Neuronal stem cell (in vitro differentiated cells): ENCODE measurements around the gene ESYT3.

ENCODE experiments used
- DNase-seq: peaks from one replicate; pipeline ENCODE4 v3.0.0-alpha.2; 2013; ENCODE audit warnings: low spot score
- H2AFZ ChIP-seq: one replicate; pipeline ENCODE4 v1.6.1; 2013; ENCODE audit warnings: mild to moderate bottlenecking, low read length, inconsistent platforms
- H2AK5ac ChIP-seq: 2 replicates; pipeline ENCODE4 v1.6.1; 2013; ENCODE audit warnings: low read depth, mild to moderate bottlenecking, inconsistent platforms, low read length, moderate library complexity, mixed read lengths
- H2BK120ac ChIP-seq: 2 replicates; pipeline ENCODE4 v1.6.1; 2013; ENCODE audit warnings: low read depth, mild to moderate bottlenecking, inconsistent platforms, low read length, moderate library complexity, mixed read lengths
- H2BK12ac ChIP-seq: one replicate; pipeline ENCODE4 v1.6.1; 2013; ENCODE audit warnings: low read length, inconsistent platforms
- H2BK15ac ChIP-seq: 2 replicates; pipeline ENCODE4 v1.6.1; 2013; ENCODE audit warnings: mild to moderate bottlenecking, low read length, inconsistent platforms, mixed read lengths
- H2BK5ac ChIP-seq: one replicate; pipeline ENCODE4 v1.6.1; 2013; ENCODE audit warnings: inconsistent platforms, mild to moderate bottlenecking, low read length, moderate library complexity
- H3K14ac ChIP-seq: one replicate; pipeline ENCODE4 v1.6.1; 2013; ENCODE audit warnings: low read length, inconsistent platforms
- H3K18ac ChIP-seq: 2 replicates; pipeline ENCODE4 v1.6.1; 2013; ENCODE audit warnings: low read length, inconsistent platforms
- H3K23ac ChIP-seq: 2 replicates; pipeline ENCODE4 v1.6.1; 2013; ENCODE audit warnings: low read depth, mild to moderate bottlenecking, mixed read lengths, low read length, inconsistent platforms; ENCODE audit not compliant: poor library complexity
- H3K27ac ChIP-seq: replicated peaks from 3 replicates; pipeline ENCODE4 v1.5.1; 2013; ENCODE audit warnings: low read length, inconsistent platforms
- H3K27me3 ChIP-seq, 3 experiments: 2 replicates each; pipeline ENCODE4 v1.6.1; 2013; ENCODE audit warnings: low read length in 3 of 3, mild to moderate bottlenecking in 2 of 3, inconsistent platforms in 1 of 3, low read depth in 1 of 3, mixed read lengths in 1 of 3, moderate library complexity in 1 of 3; ENCODE audit not compliant: control insufficient read depth in 3 of 3, insufficient read depth in 3 of 3
- H3K36me3 ChIP-seq, 2 donors: replicated peaks in 1 of 2; 2 replicates each; pipeline ENCODE4 v1.6.1; 2013; ENCODE audit warnings: low read length in 2 of 2; ENCODE audit not compliant: control insufficient read depth in 2 of 2, insufficient read depth in 2 of 2
- H3K4ac ChIP-seq: 2 replicates; pipeline ENCODE4 v1.6.1; 2013; ENCODE audit warnings: inconsistent platforms, mild to moderate bottlenecking, low read length, moderate library complexity
- H3K4me1 ChIP-seq, 2 donors: 1 replicate in 1 of 2; 2 replicates in 1 of 2; pipeline ENCODE4 v1.6.1; 2013; ENCODE audit warnings: low read length in 2 of 2, low read depth in 1 of 2; ENCODE audit not compliant: control insufficient read depth in 2 of 2, insufficient read depth in 1 of 2
- H3K4me2 ChIP-seq: one replicate; pipeline ENCODE4 v1.6.1; 2013; ENCODE audit warnings: mild to moderate bottlenecking, low read length, inconsistent platforms; ENCODE audit not compliant: insufficient read depth, poor library complexity, severe bottlenecking
- H3K4me3 ChIP-seq, 2 donors: 2 replicates each; pipeline ENCODE4 v1.5.1; 2013; ENCODE audit warnings: low read length in 2 of 2, mild to moderate bottlenecking in 2 of 2, inconsistent platforms in 1 of 2, moderate library complexity in 1 of 2
- H3K79me1 ChIP-seq: one replicate; pipeline ENCODE4 v1.6.1; 2013; ENCODE audit warnings: low read depth, mild to moderate bottlenecking, inconsistent platforms, low read length, moderate library complexity
- H3K9ac ChIP-seq: one replicate; pipeline ENCODE4 v1.6.1; 2013; ENCODE audit warnings: mild to moderate bottlenecking, low read depth, low read length, inconsistent platforms; ENCODE audit not compliant: poor library complexity
- H3K9me3 ChIP-seq, 2 donors: replicated peaks in 1 of 2; 2 replicates each; pipeline versions ENCODE3 to v1.6.1; 2013; ENCODE audit warnings: low read length in 2 of 2, mild to moderate bottlenecking in 2 of 2, inconsistent platforms in 1 of 2, low read depth in 1 of 2, mixed read lengths in 1 of 2, moderate library complexity in 1 of 2; ENCODE audit not compliant: control insufficient read depth in 2 of 2, insufficient read depth in 1 of 2
- H4K8ac ChIP-seq: one replicate; pipeline ENCODE4 v1.6.1; 2013; ENCODE audit warnings: low read depth, mild to moderate bottlenecking, inconsistent platforms, low read length, moderate library complexity
- H4K91ac ChIP-seq: one replicate; pipeline ENCODE4 v1.6.1; 2013; ENCODE audit warnings: low read length, low read depth, mild to moderate bottlenecking, inconsistent platforms; ENCODE audit not compliant: poor library complexity
- WGBS, 2 donors: extraction: QIAGEN DNeasy Blood & Tissue Kit; methylation state at CpG; one replicate each; pipeline ENCODE4 v1.1.7; 2013; ENCODE audit warnings: missing lambda C conversion rate in 2 of 2, mixed read lengths in 1 of 2; ENCODE audit not compliant: insufficient read length in 2 of 2, insufficient replicate concordance in 1 of 2; ENCODE audit errors: extremely low coverage in 2 of 2; 5-methylcytosine and 5-hydroxymethylcytosine counted together

The ESYT3 gene

DNA sequence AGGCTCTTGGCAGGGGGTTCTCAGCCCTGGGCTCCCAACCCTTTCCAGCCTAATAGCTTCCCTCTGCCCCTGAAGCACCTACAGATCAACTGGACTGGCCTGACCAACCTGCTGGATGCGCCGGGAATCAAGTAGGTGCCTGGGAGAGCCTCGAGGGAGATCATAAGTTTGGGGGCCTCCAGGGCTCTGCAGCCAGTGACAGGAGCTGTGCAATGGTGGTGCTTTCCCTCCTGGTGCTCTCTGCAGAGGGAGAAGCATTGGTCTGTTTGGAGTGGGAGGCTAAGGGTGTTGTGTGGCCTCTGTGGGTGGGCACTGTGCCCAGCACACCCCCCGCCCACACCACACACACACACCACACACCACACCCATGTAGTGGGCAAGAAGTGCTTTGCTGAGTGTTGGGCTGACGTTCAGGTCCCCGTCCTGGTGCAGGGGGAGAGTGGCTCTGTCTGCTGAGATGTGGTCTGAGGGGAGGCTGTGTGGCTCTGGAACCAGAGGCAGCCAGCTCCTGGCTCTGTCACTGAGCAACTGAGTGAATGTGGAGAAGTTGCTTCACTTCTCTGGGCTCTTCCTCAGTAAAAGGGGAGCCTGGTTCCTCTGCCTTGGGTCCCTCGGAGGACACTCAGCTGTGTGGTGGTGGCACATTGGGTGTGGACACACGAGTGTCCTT lies 26.3 kb downstream of the ESYT3 start:
- Histone ChIP-seq H3K36me3 (no peaks in the 10 kb centered on the region), H4K8ac (no peak overlapping the region), H2BK15ac (no peak overlapping the region), H3K9me3 (no peaks in the 10 kb centered on the region), H2AK5ac (peak overlapping the region; percentile 66), H2BK120ac (no peak overlapping the region), H3K14ac (no peak overlapping the region), H3K9ac (no peak overlapping the region), H2BK5ac (no peak overlapping the region), H2BK12ac (no peak overlapping the region), H3K27me3 (peaks cover 0 to 6% (median 0%) of the 10 kb centered on the region in 3 experiments), H3K27ac (no peak overlapping the region), H3K4me1 (no peaks in the 10 kb centered on the region), H4K91ac (no peak overlapping the region), H3K4me3 (peak overlapping the region in 1 of 2 donors; percentile 18), H3K4me2 (no peak overlapping the region), H3K4ac (no peak overlapping the region), H3K79me1 (no peaks in the 10 kb centered on the region), H2AFZ (peak overlapping the region; percentile 38), H3K18ac (peak overlapping the region; percentile 55), H3K23ac (peak overlapping the region; percentile 25)
- no CpG with 5 or more reads among the region's 8 CpGs for WGBS, 2 donors
- DNase-seq = no peak

DNA sequence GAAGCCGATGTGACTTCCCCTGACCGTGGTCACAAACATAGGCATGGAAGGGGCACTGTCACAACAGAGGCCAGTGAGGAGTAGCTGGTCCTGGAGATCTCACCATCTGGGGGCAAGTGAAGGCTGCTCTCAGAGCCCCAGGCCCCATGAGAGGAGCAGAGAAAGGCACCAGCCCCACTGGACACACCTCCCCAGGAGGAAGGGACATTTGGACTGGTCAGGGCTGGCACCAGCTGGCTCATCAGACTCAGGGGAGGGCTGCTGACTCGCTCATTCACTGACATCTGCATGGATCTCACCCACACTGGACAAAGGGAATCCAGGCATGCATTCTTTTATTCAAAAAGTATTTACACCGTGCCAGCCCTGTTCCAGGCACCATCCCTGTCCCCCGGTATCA lies 26.8 kb downstream of the ESYT3 start:
- Histone ChIP-seq H4K91ac (no peak overlapping the region), H3K4ac (no peak overlapping the region), H3K27ac (no peak overlapping the region), H3K4me3 (no peak overlapping the region), H3K14ac (no peak overlapping the region), H3K9ac (no peak overlapping the region), H3K27me3 (peaks cover 0 to 6% (median 0%) of the 10 kb centered on the region in 3 experiments), H3K79me1 (no peaks in the 10 kb centered on the region), H4K8ac (no peak overlapping the region), H3K4me2 (no peak overlapping the region), H3K4me1 (no peaks in the 10 kb centered on the region), H2BK15ac (no peak overlapping the region), H2AFZ (peak overlapping the region; percentile 38), H2BK120ac (no peak overlapping the region), H2BK12ac (no peak overlapping the region), H3K18ac (peak overlapping the region; percentile 55), H3K36me3 (no peaks in the 10 kb centered on the region), H2AK5ac (no peak overlapping the region), H3K9me3 (no peaks in the 10 kb centered on the region), H3K23ac (no peak overlapping the region), H2BK5ac (no peak overlapping the region)
- no CpG with 5 or more reads among the region's 5 CpGs for WGBS, 2 donors
- no peak for DNase-seq

DNA sequence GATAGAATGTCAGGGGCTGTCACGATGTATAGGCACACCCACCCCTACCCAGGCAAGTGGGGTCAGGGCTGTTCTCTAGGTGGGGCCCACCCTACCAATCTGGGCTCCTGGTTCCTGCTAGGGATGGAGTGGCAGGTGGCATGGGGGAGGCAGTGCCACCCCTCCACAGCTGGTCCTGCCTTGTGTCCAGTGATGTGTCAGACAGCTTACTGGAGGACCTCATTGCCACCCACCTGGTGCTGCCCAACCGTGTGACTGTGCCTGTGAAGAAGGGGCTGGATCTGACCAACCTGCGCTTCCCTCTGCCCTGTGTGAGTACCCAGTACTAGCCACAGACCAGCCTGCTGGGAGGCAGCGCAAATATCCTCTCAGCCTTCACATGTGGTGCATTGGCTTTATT lies 27.5 kb downstream of the ESYT3 start:
- Histone ChIP-seq H3K18ac (no peak overlapping the region), H4K91ac (no peak overlapping the region), H3K23ac (peak overlapping the region; percentile 13), H3K4ac (no peak overlapping the region), H2BK5ac (no peak overlapping the region), H2BK15ac (no peak overlapping the region), H2AK5ac (no peak overlapping the region), H4K8ac (no peak overlapping the region), H3K14ac (no peak overlapping the region), H3K36me3 (no peaks in the 10 kb centered on the region), H3K27ac (no peak overlapping the region), H2AFZ (no peak overlapping the region), H2BK120ac (no peak overlapping the region), H3K4me3 (peak overlapping the region in 1 of 2 donors; percentile 32), H2BK12ac (no peak overlapping the region), H3K9me3 (no peaks in the 10 kb centered on the region), H3K4me2 (no peak overlapping the region), H3K27me3 (peaks cover 0 to 10% (median 0%) of the 10 kb centered on the region in 3 experiments), H3K4me1 (no peaks in the 10 kb centered on the region), H3K79me1 (no peaks in the 10 kb centered on the region), H3K9ac (no peak overlapping the region)
- DNase-seq = no peak
- WGBS, 2 donors = no CpG with 5 or more reads among the region's 4 CpGs

DNA sequence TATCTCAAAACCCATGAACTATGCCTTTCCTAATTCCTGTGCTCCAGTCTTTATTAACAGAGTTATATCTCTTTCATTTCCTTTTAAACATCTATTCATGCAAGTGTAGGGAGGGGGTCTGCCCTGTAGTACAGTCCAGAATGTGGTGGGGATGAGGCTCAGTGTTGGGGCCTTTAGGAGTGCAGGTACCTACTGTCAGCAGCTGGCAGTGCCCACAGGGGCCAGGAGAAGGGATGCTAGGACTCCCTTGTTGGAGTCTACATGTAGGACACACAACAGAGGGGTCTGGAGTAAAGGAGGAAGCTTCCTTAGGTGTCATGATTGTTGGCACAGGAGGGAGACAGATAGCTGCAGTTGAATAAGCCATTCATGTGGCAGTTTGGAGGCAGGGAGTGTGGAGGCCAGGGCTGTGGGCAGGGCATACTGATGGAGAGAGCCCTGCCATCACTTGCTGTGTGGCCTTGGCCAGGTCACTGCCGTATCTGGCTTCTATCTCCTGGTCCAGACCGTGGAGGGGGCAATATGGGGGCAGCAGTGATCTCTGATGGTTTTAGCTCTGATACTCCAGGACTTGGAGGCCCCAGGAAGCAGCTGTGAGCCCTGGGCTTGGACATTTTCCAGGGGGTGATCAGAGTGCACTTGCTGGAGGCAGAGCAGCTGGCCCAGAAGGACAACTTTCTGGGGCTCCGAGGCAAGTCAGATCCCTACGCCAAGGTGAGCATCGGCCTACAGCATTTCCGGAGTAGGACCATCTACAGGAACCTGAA lies 29.5 kb downstream of the ESYT3 start:
- H4K8ac ChIP-seq = no peak overlapping the region
- no peak for DNase-seq
- no peak overlapping the region for H2AK5ac ChIP-seq
- no peak overlapping the region for H2BK15ac ChIP-seq
- no peak overlapping the region for H2BK12ac ChIP-seq
- H3K9ac ChIP-seq = no peak overlapping the region
- H3K14ac ChIP-seq = no peak overlapping the region
- H2AFZ ChIP-seq = no peak overlapping the region
- H3K4ac ChIP-seq = no peak overlapping the region
- H3K79me1 ChIP-seq = no peaks in the 10 kb centered on the region
- H3K27me3 ChIP-seq = peaks cover 0 to 13% (median 0%) of the 10 kb centered on the region in 3 experiments
- H3K4me1 ChIP-seq = no peaks in the 10 kb centered on the region
- no peaks in the 10 kb centered on the region for H3K9me3 ChIP-seq
- no peaks in the 10 kb centered on the region for H3K36me3 ChIP-seq
- no CpG with 5 or more reads among the region's 6 CpGs for WGBS, 2 donors
- H3K4me2 ChIP-seq = no peak overlapping the region
- no peak overlapping the region for H3K4me3 ChIP-seq
- no peak overlapping the region for H4K91ac ChIP-seq
- H3K27ac ChIP-seq = no peak overlapping the region
- H2BK120ac ChIP-seq = no peak overlapping the region
- peak overlapping the region; percentile 8 for H3K18ac ChIP-seq
- no peak overlapping the region for H2BK5ac ChIP-seq
- H3K23ac ChIP-seq = peak overlapping the region; percentile 48
